A549 (cell line): ENCODE data around the gene GDI2. TPM values are rescaled to one million over a fixed set of nuclear protein-coding genes. Genes with fewer than 3 reads are reported as not detected.

Experiments
- ATAC-seq, 2 experiments: fragments of 200-7000 bp in 1 of 2; fragments of >200 bp in 1 of 2; cut with Nextera tagmentation in 1 of 2; cut with Tn5 transposase in 1 of 2; 3 replicates each; pipeline versions ENCODE4 v1.8.0 to v1.9.1; 2018 to 2020; ENCODE audit warnings: mild to moderate bottlenecking in 1 of 2, moderate library complexity in 1 of 2
- CTCF ChIA-PET: fragments of 300-600 bp; sonication (Branson Sonifier 250); formaldehyde crosslinking; extraction: SDS; loops from one replicate; lab custom pipeline; 2021; ENCODE audit warnings: antibody characterized with exemption, inconsistent platforms; lab: Yijun Ruan, JAX
- POLR2A ChIA-PET: fragments of 350-600 bp; formaldehyde crosslinking; extraction: SDS; loops from one replicate; lab custom pipeline; 2021; ENCODE audit warnings: antibody characterized with exemption, inconsistent platforms; lab: Yijun Ruan, JAX
- DNase-seq, 2 experiments: peaks; one replicate each; pipeline versions ENCODE4 v3.0.0 to v3.0.0-alpha.2; 2011 to 2016; ENCODE audit warnings: low read depth in 1 of 2, low spot score in 1 of 2
- FAIRE-seq: peaks from 2 replicates; lab custom pipeline; 2011; peaks lifted over from hg19 to GRCh38; lab: Jason Lieb, UNC
- H3K27ac ChIP-seq, 2 experiments: fragments of >200 bp; sonication (Bioruptor Twin); formaldehyde crosslinking; 3 replicates each; pipeline ENCODE4 v1.5.1; 2016 to 2017
- H3K4me1 ChIP-seq: fragments of >200 bp; sonication (Bioruptor Twin); formaldehyde crosslinking; 3 replicates; pipeline ENCODE4 v1.6.1; 2016
- H3K4me2 ChIP-seq: fragments of >200 bp; sonication (Bioruptor Twin); formaldehyde crosslinking; 3 replicates; pipeline ENCODE4 v1.6.1; 2016
- H3K4me3 ChIP-seq: fragments of >200 bp; sonication (Bioruptor Twin); formaldehyde crosslinking; 3 replicates; pipeline ENCODE4 v1.5.1; 2016
- H3K9me3 ChIP-seq: fragments of >200 bp; sonication (Bioruptor Twin); formaldehyde crosslinking; 3 replicates; pipeline ENCODE4 v1.6.1; 2016
- CBX2 ChIP-seq: fragments of 200-600 bp; sonication (generic); IDR thresholded peaks from 2 replicates; pipeline ENCODE4 v1.6.1; 2016; ENCODE audit warnings: low read depth, mild to moderate bottlenecking, borderline replicate concordance
- CBX8 ChIP-seq: fragments of 200-600 bp; sonication (generic); IDR thresholded peaks from 2 replicates; pipeline ENCODE4 v1.6.1; 2016
- CEBPB ChIP-seq, 2 experiments: fragments of >200 bp in 1 of 2; sonication (Bioruptor Twin) in 1 of 2; formaldehyde crosslinking in 1 of 2; IDR thresholded peaks; 2 replicates each; pipeline ENCODE4 v1.6.1; 2012 to 2016
- CHD4 ChIP-seq: fragments of 200-600 bp; sonication (generic); IDR thresholded peaks from 2 replicates; pipeline ENCODE4 v1.6.1; 2016; ENCODE audit warnings: antibody characterized with exemption, mild to moderate bottlenecking, borderline replicate concordance
- EHF ChIP-seq: fragments of 250-450 bp; sonication (Bioruptor Pico); IDR thresholded peaks from 2 replicates; pipeline ENCODE4 v1.5.0; 2020; ENCODE audit warnings: mild to moderate bottlenecking
- FOSB ChIP-seq: fragments of 250-450 bp; sonication (Bioruptor Pico); IDR thresholded peaks from 2 replicates; pipeline ENCODE4 v1.5.0; 2020; ENCODE audit warnings: mild to moderate bottlenecking, moderate library complexity
- GATA3 ChIP-seq: IDR thresholded peaks from 2 replicates; pipeline ENCODE4 v1.6.1; 2012; ENCODE audit warnings: borderline replicate concordance
- JUN ChIP-seq, 2 experiments: fragments of >200 bp; sonication (Bioruptor Twin); formaldehyde crosslinking; IDR thresholded peaks; 2 replicates in 1 of 2; 3 replicates in 1 of 2; pipeline ENCODE4 v1.6.1; 2016 to 2017
- JUNB ChIP-seq: fragments of >200 bp; sonication (Bioruptor Twin); formaldehyde crosslinking; IDR thresholded peaks from 2 replicates; pipeline ENCODE4 v1.6.1; 2016
- KDM1A ChIP-seq: fragments of 200-600 bp; sonication (generic); IDR thresholded peaks from 2 replicates; pipeline ENCODE4 v1.6.1; 2016; ENCODE audit warnings: low read depth, mild to moderate bottlenecking
- KDM5A ChIP-seq: fragments of 200-600 bp; sonication (generic); IDR thresholded peaks from 2 replicates; pipeline ENCODE4 v1.6.1; 2016; ENCODE audit warnings: antibody characterized with exemption, mild to moderate bottlenecking
- MAFK ChIP-seq: fragments of 450-650 bp; IDR thresholded peaks from 2 replicates; pipeline ENCODE4 v1.6.1; 2014; ENCODE audit not compliant: partially characterized antibody
- MAZ ChIP-seq: fragments of 150-350 bp; IDR thresholded peaks from 2 replicates; pipeline ENCODE4 v1.6.1; 2014; ENCODE audit warnings: antibody characterized with exemption, low read depth, low read length, borderline replicate concordance
- MYC ChIP-seq: IDR thresholded peaks from 2 replicates; pipeline ENCODE4 v1.6.1; 2012; ENCODE audit warnings: mild to moderate bottlenecking, inconsistent platforms, low read length, improper control_type of control experiment, borderline replicate concordance
- NFE2L2 ChIP-seq: fragments of 150-350 bp; conservative IDR thresholded peaks from 2 replicates; pipeline ENCODE4 v1.6.1; 2014; ENCODE audit warnings: low read length
- NPAS2 ChIP-seq: fragments of 250-450 bp; sonication (Bioruptor Pico); IDR thresholded peaks from 2 replicates; pipeline ENCODE4 v1.8.0; 2022; ENCODE audit warnings: mild to moderate bottlenecking, moderate library complexity, borderline replicate concordance
- PHF8 ChIP-seq: fragments of 200-600 bp; sonication (generic); IDR thresholded peaks from 2 replicates; pipeline ENCODE4 v1.6.1; 2016; ENCODE audit warnings: low read depth, mild to moderate bottlenecking, antibody characterized with exemption, moderate library complexity, borderline replicate concordance
- POLR2A ChIP-seq: IDR thresholded peaks from 2 replicates; pipeline ENCODE4 v1.6.1; 2012; ENCODE audit warnings: mild to moderate bottlenecking, low read length
- RAD21 ChIP-seq, 2 experiments: fragments of >200 bp in 1 of 2; sonication (Bioruptor Twin) in 1 of 2; formaldehyde crosslinking in 1 of 2; IDR thresholded peaks in 1 of 2; conservative IDR thresholded peaks in 1 of 2; 2 replicates in 1 of 2; 3 replicates in 1 of 2; pipeline ENCODE4 v1.6.1; 2012 to 2018; ENCODE audit warnings: inconsistent platforms in 1 of 2
- RARB ChIP-seq: fragments of 250-450 bp; sonication (Bioruptor Pico); IDR thresholded peaks from 2 replicates; pipeline ENCODE4 v1.8.0; 2021; ENCODE audit warnings: mild to moderate bottlenecking, moderate library complexity
- TP53 ChIP-seq: fragments of 250-450 bp; sonication (Bioruptor Pico); IDR thresholded peaks from 2 replicates; pipeline ENCODE4 v1.5.0; 2021; ENCODE audit warnings: mild to moderate bottlenecking, moderate library complexity
- ZC3H11A ChIP-seq: fragments of 450-650 bp; IDR thresholded peaks from 2 replicates; pipeline ENCODE4 v1.6.1; 2014; ENCODE audit warnings: antibody characterized with exemption, mild to moderate bottlenecking
- ZNF302 ChIP-seq: fragments of 250-450 bp; sonication (Bioruptor Pico); IDR thresholded peaks from 2 replicates; pipeline ENCODE4 v1.9.0; 2021; ENCODE audit warnings: inconsistent platforms, mild to moderate bottlenecking, moderate library complexity
- WGBS: methylation state at CpG from one replicate; pipeline ENCODE4 v1.1.6; 2017; ENCODE audit errors: missing lambda C conversion rate; 5-methylcytosine and 5-hydroxymethylcytosine counted together
- polyA plus RNA-seq, 4 experiments: library from polyadenylated mRNA; depleted of rRNA in 3 of 4; stranded (reverse); fragments of >200 nt; fragmentation: RNase III in 1 of 4; extraction: RNeasy Plus Mini Kit Qiagen cat#74134 plus additional on column Dnase treatment in 1 of 4; gene quantifications; 2 replicates in 3 of 4; 3 replicates in 1 of 4; pipeline ENCODE4 v1.2.3, GENCODE V29; 2011 to 2017
- TF ChIP-seq, protein P1 (sequence below): fragments of 250-450 bp; sonication (Bioruptor Pico); IDR thresholded peaks from 2 replicates; pipeline ENCODE4 v1.5.0; 2021; ENCODE audit warnings: mild to moderate bottlenecking, moderate library complexity, borderline replicate concordance

GDI2 gene
- polyA plus RNA-seq, 2 of the 4 experiments (the other 2 are of a cell fraction): 278 to 304 TPM

GRCh38 chr10:5751601-5752253, 61.5 kb downstream of the GDI2 start:
- ChIA-PET CTCF (interaction anchor here (0.6 to 0.7 kb wide), 3 partner anchors 22 to 330 kb away, joined by 3 read pairs; no protein-coding TSS in a partner anchor), POLR2A (no interaction called here)
- H3K27ac ChIP-seq: no peak overlapping the region
- ATAC-seq (no peak), DNase-seq (no peak), FAIRE-seq (no peak)
- H3K4me1 ChIP-seq: no peaks in the 10 kb centered on the region
- H3K4me3 ChIP-seq: no peak overlapping the region
- 79% methylated on average over 6 of the region's 6 CpGs for WGBS
- TF ChIP-seq JUN (IDR thresholded peaks at IDR 0.05) (no peak), PHF8 (no peak), RAD21 (conservative IDR thresholded peaks at IDR 0.05 in 1 of 2, IDR thresholded peaks at IDR 0.05 in 1 of 2) (no peak), NPAS2 (CRISPR knock-in tag) (no peak), ZNF302 (CRISPR knock-in tag) (no peak), MAFK (no peak), CEBPB (IDR thresholded peaks at IDR 0.05) (no peak), JUNB (no peak), ZC3H11A (no peak)
- no peaks in the 10 kb centered on the region for H3K9me3 ChIP-seq
- no peak overlapping the region for H3K4me2 ChIP-seq

DNA sequence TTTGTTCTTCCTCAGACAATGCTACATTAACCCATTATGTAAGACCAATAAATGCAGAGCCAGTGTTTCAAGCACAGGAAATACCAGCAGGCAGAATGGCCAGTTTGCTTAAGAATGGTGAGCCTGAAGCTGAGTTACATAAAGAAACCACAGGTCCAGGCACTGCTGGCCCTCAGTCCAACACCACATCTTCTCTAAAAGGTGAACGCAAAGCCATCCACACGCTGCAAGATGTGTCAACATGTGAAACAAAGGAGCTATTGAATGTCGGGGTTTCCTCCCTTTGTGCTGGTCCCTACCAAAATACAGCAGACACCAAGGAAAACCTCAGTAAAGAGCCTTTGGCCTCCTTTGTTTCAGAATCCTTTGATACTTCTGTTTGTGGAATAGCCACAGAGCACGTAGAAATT, 64.8 kb downstream of the GDI2 start:
- H3K4me1 ChIP-seq: no peaks in the 10 kb centered on the region
- 95% methylated on average over 4 of the region's 4 CpGs for WGBS
- H3K4me3 ChIP-seq: no peak overlapping the region
- ATAC-seq: no peak
- no peak for FAIRE-seq
- H3K27ac ChIP-seq: no peak overlapping the region
- no peak for DNase-seq
- TF ChIP-seq MAFK: peak; percentile 61
- TF ChIP-seq KDM5A: no peak
- TF ChIP-seq FOSB (CRISPR knock-in tag): no peak
- TF ChIP-seq MAZ: no peak
- TF ChIP-seq RARB: no peak
- TF ChIP-seq, all 56 proteins: peak for 1
- Histone ChIP-seq H3K4me2 (no peak overlapping the region), H3K9me3 (no peaks in the 10 kb centered on the region)
- POLR2A ChIA-PET: no interaction called here
- CTCF ChIA-PET: interaction anchor here (1.2 to 1.4 kb wide), 2 partner anchors 8 to 124 kb away, joined by 3 read pairs; no protein-coding TSS in a partner anchor

DNA sequence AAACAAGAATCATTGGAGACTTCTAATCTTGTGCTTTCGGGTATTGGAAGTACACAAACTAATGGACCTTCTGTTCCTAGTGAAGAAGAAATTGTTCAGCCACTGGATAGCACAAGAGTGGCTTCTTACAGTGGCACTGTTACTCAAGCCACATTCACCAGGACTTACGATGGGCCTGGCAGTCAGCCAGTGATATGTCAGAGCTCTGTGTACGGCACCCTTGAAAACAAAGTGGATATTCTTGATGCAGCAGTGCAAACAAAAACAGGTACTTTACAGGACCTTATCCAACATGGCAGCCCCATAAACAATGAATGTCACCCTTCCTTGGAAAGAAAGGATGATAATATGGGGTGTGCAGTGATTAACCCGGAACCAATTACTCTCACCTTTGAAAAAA, 67.0 kb downstream of the GDI2 start:
- FAIRE-seq: no peak
- DNase-seq: no peak
- WGBS: 90% methylated on average over 4 of the region's 4 CpGs
- no peak for ATAC-seq
- Histone ChIP-seq H3K4me1 (no peaks in the 10 kb centered on the region), H3K9me3 (no peaks in the 10 kb centered on the region), H3K4me2 (no peak overlapping the region), H3K27ac (no peak overlapping the region), H3K4me3 (no peak overlapping the region)
- ChIA-PET POLR2A (no interaction called here), CTCF (interaction anchor here (0.6 to 1.4 kb wide), 5 partner anchors 29 to 931 kb away, joined by 3 to 5 read pairs (median 4); no protein-coding TSS in a partner anchor)
- TF ChIP-seq NFE2L2 (no peak), CHD4 (no peak), TP53 (CRISPR knock-in tag) (no peak), CBX2 (no peak), POLR2A (no peak)
- TF ChIP-seq, protein P1, sequence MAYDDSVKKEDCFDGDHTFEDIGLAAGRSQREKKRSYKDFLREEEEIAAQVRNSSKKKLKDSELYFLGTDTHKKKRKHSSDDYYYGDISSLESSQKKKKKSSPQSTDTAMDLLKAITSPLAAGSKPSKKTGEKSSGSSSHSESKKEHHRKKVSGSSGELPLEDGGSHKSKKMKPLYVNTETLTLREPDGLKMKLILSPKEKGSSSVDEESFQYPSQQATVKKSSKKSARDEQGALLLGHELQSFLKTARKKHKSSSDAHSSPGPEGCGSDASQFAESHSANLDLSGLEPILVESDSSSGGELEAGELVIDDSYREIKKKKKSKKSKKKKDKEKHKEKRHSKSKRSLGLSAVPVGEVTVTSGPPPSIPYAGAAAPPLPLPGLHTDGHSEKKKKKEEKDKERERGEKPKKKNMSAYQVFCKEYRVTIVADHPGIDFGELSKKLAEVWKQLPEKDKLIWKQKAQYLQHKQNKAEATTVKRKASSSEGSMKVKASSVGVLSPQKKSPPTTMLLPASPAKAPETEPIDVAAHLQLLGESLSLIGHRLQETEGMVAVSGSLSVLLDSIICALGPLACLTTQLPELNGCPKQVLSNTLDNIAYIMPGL (CRISPR knock-in tag): no peak

DNA sequence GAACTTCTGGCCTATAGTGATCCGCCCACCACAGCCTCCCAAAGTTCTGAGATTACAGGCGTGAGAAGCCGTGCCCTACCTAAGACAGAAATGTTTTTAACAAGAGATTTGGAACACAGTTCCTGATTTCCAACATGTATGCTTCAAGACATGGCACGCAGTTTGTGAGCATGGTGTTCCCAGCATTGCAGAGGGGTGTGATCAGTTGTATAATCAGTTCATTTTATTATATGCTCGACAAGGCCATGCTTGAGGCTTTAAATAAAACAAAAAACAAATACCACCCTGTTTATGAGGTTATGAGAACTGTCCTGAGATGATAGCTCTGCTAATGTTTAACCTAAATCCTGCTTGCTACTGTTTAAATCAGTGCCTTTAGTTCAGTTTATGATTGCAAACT, 68.4 kb downstream of the GDI2 start:
- ChIA-PET POLR2A (no interaction called here), CTCF (interaction anchor here (1.2 to 1.4 kb wide), 2 partner anchors 28 to 930 kb away, joined by 3 to 4 read pairs; no protein-coding TSS in a partner anchor)
- H3K4me3 ChIP-seq: no peak overlapping the region
- no peak for TF ChIP-seq CBX8
- no peak for TF ChIP-seq MYC
- no peak for TF ChIP-seq GATA3
- no peak for TF ChIP-seq EHF (CRISPR knock-in tag)
- TF ChIP-seq KDM1A: no peak
- FAIRE-seq (no peak), ATAC-seq (no peak), DNase-seq (no peak)
- H3K4me1 ChIP-seq: no peaks in the 10 kb centered on the region
- 90% methylated on average over 5 of the region's 5 CpGs for WGBS
- H3K27ac ChIP-seq: no peak overlapping the region
- no peaks in the 10 kb centered on the region for H3K9me3 ChIP-seq
- no peak overlapping the region for H3K4me2 ChIP-seq
